Esophagus muscularis mucosa (tissue), 4 donors: ENCODE measurements around the gene ABCC5. TPM values are rescaled to one million over a fixed set of nuclear protein-coding genes. Genes with fewer than 3 reads are reported as not detected.

Source experiments
- DNase-seq: peaks from one replicate; pipeline ENCODE4 v3.0.0-alpha.2; 2017; ENCODE audit errors: extremely low spot score
- H3K27ac ChIP-seq, 4 donors: fragments of 200-600 bp; sonication (generic); replicated peaks in 1 of 4; 1 replicate in 3 of 4; 2 replicates in 1 of 4; pipeline ENCODE4 v1.5.1; 2016 to 2019; ENCODE audit warnings: mild to moderate bottlenecking in 1 of 4
- H3K27me3 ChIP-seq, 4 donors: fragments of 200-600 bp; sonication (generic); one replicate each; pipeline versions ENCODE4 v1.5.1 to v1.6.0; 2016 to 2019
- H3K36me3 ChIP-seq, 4 donors: fragments of 200-600 bp; sonication (generic); one replicate each; pipeline ENCODE4 v1.5.1; 2016 to 2019
- H3K4me1 ChIP-seq, 4 donors: fragments of 200-600 bp; sonication (generic); one replicate each; pipeline ENCODE4 v1.5.1; 2016 to 2019
- H3K4me3 ChIP-seq, 4 donors: fragments of 200-600 bp; sonication (generic); 1 replicate in 2 of 4; 2 replicates in 2 of 4; pipeline ENCODE4 v1.5.1; 2016 to 2019; ENCODE audit warnings: mild to moderate bottlenecking in 4 of 4, moderate library complexity in 1 of 4
- H3K9me3 ChIP-seq, 4 donors: fragments of 200-600 bp; sonication (generic); 1 replicate in 3 of 4; 2 replicates in 1 of 4; pipeline ENCODE4 v1.5.1; 2016 to 2019
- CTCF ChIP-seq, 3 experiments: fragments of 200-600 bp in 2 of 3; fragments of 450-650 bp in 1 of 3; sonication (generic) in 2 of 3; IDR thresholded peaks; one replicate each; pipeline ENCODE4 v1.5.1; 2017 to 2019; ENCODE audit warnings: antibody characterized with exemption in 3 of 3, mild to moderate bottlenecking in 2 of 3, moderate library complexity in 1 of 3
- EP300 ChIP-seq: sonication (generic); formaldehyde crosslinking; IDR thresholded peaks from one replicate; pipeline ENCODE4 v1.6.1; 2017; ENCODE audit warnings: antibody characterized with exemption
- POLR2A ChIP-seq: fragments of 450-650 bp; IDR thresholded peaks from one replicate; pipeline ENCODE4 v1.6.1; 2017; ENCODE audit warnings: antibody characterized with exemption, moderate library complexity, mild to moderate bottlenecking, low read depth
- POLR2AphosphoS5 ChIP-seq, 2 donors: sonication (generic); formaldehyde crosslinking; IDR thresholded peaks; one replicate each; pipeline ENCODE4 v1.6.1; 2017; ENCODE audit warnings: antibody characterized with exemption in 2 of 2
- WGBS: methylation state at CpG from one replicate; pipeline ENCODE4 v1.1.5; 2018; 5-methylcytosine and 5-hydroxymethylcytosine counted together
- intact Hi-C: fragments of 100-400 bp; cut with DNase I; formaldehyde crosslinking; loops from one replicate; pipeline ENCODE4 v1.15.1; 2023
- total RNA-seq, 4 donors: library from RNA; depleted of rRNA; stranded (reverse); fragments of >200 nt; gene quantifications; one replicate each; pipeline versions ENCODE4 v1.1.0 to v1.2.1, GENCODE V29; 2016

ABCC5 gene
- total RNA-seq, 4 donors from 2014 or later = 9.8 to 20.2 (median 17.6) TPM

- Histone ChIP-seq H3K27ac (no peak overlapping the region), H3K27me3 (no peaks in the 10 kb centered on the region), H3K4me3 (no peak overlapping the region), H3K9me3 (no peaks in the 10 kb centered on the region), H3K36me3 (peaks cover 30 to 38% (median 37%) of the 10 kb centered on the region in 4 donors), H3K4me1 (no peaks in the 10 kb centered on the region)
- intact Hi-C loops = no loop called here
- no peak for DNase-seq
- 88% methylated on average over 2 of the region's 2 CpGs for WGBS
- TF ChIP-seq EP300 = no peak
- TF ChIP-seq CTCF (IDR thresholded peaks at IDR 0.05) = no peak
- TF ChIP-seq POLR2A = no peak
- no peak for TF ChIP-seq POLR2AphosphoS5 (IDR thresholded peaks at IDR 0.05)
Measured at GRCh38 chr3:183918178-183918577, 99.5 kb downstream of the ABCC5 start.

GRCh38 chr3:183917776-183918175 lies 99.9 kb downstream of the ABCC5 start:
- TF ChIP-seq EP300 (no peak), POLR2AphosphoS5 (IDR thresholded peaks at IDR 0.05) (no peak), CTCF (IDR thresholded peaks at IDR 0.05) (no peak), POLR2A (no peak)
- Histone ChIP-seq H3K27ac (no peak overlapping the region), H3K4me3 (no peak overlapping the region), H3K27me3 (no peaks in the 10 kb centered on the region), H3K36me3 (peaks cover 28 to 34% (median 33%) of the 10 kb centered on the region in 4 donors), H3K9me3 (no peaks in the 10 kb centered on the region), H3K4me1 (no peaks in the 10 kb centered on the region)
- 100% methylated on average over 2 of the region's 4 CpGs for whole genome bisulfite sequencing
- no peak for DNase-seq
- intact Hi-C loops = no loop called here

GRCh38 chr3:183914856-183915255 lies 102.8 kb downstream of the ABCC5 start:
- 93% methylated on average over 5 of the region's 5 CpGs for WGBS
- Histone ChIP-seq H3K4me3 (no peak overlapping the region), H3K36me3 (peaks cover 4 to 5% (median 4%) of the 10 kb centered on the region in 4 donors), H3K27me3 (peaks cover 0 to 4% (median 0%) of the 10 kb centered on the region in 4 donors), H3K4me1 (no peaks in the 10 kb centered on the region), H3K27ac (no peak overlapping the region), H3K9me3 (no peaks in the 10 kb centered on the region)
- TF ChIP-seq CTCF (IDR thresholded peaks at IDR 0.05) = no peak
- intact Hi-C loops = no loop called here
- no peak for DNase-seq

GRCh38 chr3:183913580-183913920 lies 104.1 kb downstream of the ABCC5 start:
- Histone ChIP-seq H3K4me3 (no peak overlapping the region), H3K27ac (no peak overlapping the region), H3K27me3 (peaks cover 0 to 4% (median 0%) of the 10 kb centered on the region in 4 donors), H3K9me3 (no peaks in the 10 kb centered on the region), H3K4me1 (no peaks in the 10 kb centered on the region), H3K36me3 (no peaks in the 10 kb centered on the region)
- TF ChIP-seq CTCF (IDR thresholded peaks at IDR 0.05) = no peak
- TF ChIP-seq POLR2A = no peak
- TF ChIP-seq POLR2AphosphoS5 (IDR thresholded peaks at IDR 0.05) = no peak
- no peak for TF ChIP-seq EP300
- intact Hi-C loops = no loop called here
- 78% methylated on average over 9 of the region's 9 CpGs for WGBS
- no peak for DNase-seq

- H3K9me3 ChIP-seq = no peaks in the 10 kb centered on the region
- 84% methylated on average over 10 of the region's 10 CpGs for WGBS
- peaks cover 0 to 4% (median 0%) of the 10 kb centered on the region in 4 donors for H3K27me3 ChIP-seq
- no peaks in the 10 kb centered on the region for H3K4me1 ChIP-seq
- no peaks in the 10 kb centered on the region for H3K36me3 ChIP-seq
- no peak for DNase-seq
- H3K4me3 ChIP-seq = no peak overlapping the region
- intact Hi-C loops = no loop called here
- no peak overlapping the region for H3K27ac ChIP-seq
- no peak for TF ChIP-seq POLR2A
- TF ChIP-seq POLR2AphosphoS5 (IDR thresholded peaks at IDR 0.05) = no peak
- no peak for TF ChIP-seq CTCF (IDR thresholded peaks at IDR 0.05)
- no peak for TF ChIP-seq EP300
Measured at GRCh38 chr3:183912895-183913579, 104.6 kb downstream of the ABCC5 start.
